Activated B cell treated with CpG ODN at 0.5 μM for 24 hours (primary cell): ENCODE data around the gene KCNK1. TPM values are rescaled to one million over a fixed set of nuclear protein-coding genes. Genes with fewer than 3 reads are reported as not detected.
"Not testable (repeated sequence)": the region's sequence is repeated elsewhere in the genome, so short reads cannot be mapped to it uniquely, and the experiment has no call there.

ENCODE experiments used
- ATAC-seq: fragments of 200-7000 bp; cut with Tn5 transposase; one replicate; pipeline ENCODE4 v1.10.0; 2021; ENCODE audit warnings: low read depth, mild to moderate bottlenecking, moderate library complexity
- CTCF ChIA-PET: fragments of 350-600 bp; sonication (Branson Sonifier 250); formaldehyde crosslinking; loops from one replicate; lab custom pipeline; 2021; ENCODE audit warnings: antibody characterized with exemption; lab: Charles Lee
- POLR2A ChIA-PET: fragments of 350-600 bp; sonication (Branson Sonifier 250); formaldehyde crosslinking; loops from one replicate; lab custom pipeline; 2021; ENCODE audit warnings: antibody characterized with exemption; lab: Charles Lee
- DNase-seq: peaks from one replicate; pipeline ENCODE4 v3.0.0; 2022
- H3K27ac Mint-ChIP-seq: one replicate; pipeline ENCODE4 v1.8.0; 2020; ENCODE audit warnings: mixed read lengths
- H3K27me3 Mint-ChIP-seq: one replicate; pipeline ENCODE4 v1.8.0; 2021; ENCODE audit warnings: mixed read lengths
- H3K36me3 Mint-ChIP-seq: one replicate; pipeline ENCODE4 v1.8.0; 2021; ENCODE audit warnings: low read depth, mixed read lengths
- H3K4me1 Mint-ChIP-seq: one replicate; pipeline ENCODE4 v1.8.0; 2021; ENCODE audit warnings: mixed read lengths
- H3K4me3 Mint-ChIP-seq: one replicate; pipeline ENCODE4 v1.8.0; 2020; ENCODE audit warnings: mild to moderate bottlenecking, mixed read lengths
- H3K9me3 Mint-ChIP-seq: one replicate; pipeline ENCODE4 v1.8.0; 2020; ENCODE audit warnings: mixed read lengths
- CTCF ChIP-seq: fragments of 200-600 bp; IDR thresholded peaks from one replicate; pipeline ENCODE4 v1.8.0; 2022; ENCODE audit warnings: antibody characterized with exemption, mild to moderate bottlenecking
- intact Hi-C: fragments of 100-400 bp; cut with micrococcal nuclease; formaldehyde crosslinking; loops from one replicate; pipeline ENCODE4 v1.15.1; 2024
- total RNA-seq: library from RNA; stranded (reverse); gene quantifications from 2 replicates; pipeline ENCODE4 v1.2.3, GENCODE V29; 2022

Gene KCNK1
- total RNA-seq, 1 donor from 2014 or later, result not detected

GRCh38 chr1:233681285-233681684, 67.4 kb downstream of the KCNK1 start:
- POLR2A ChIA-PET, result no interaction called here
- no peak for ATAC-seq
- CTCF ChIA-PET, result no interaction called here
- no peak for TF ChIP-seq CTCF
- DNase-seq, result no peak
- Mint-ChIP-seq H3K4me1 (no peaks in the 10 kb centered on the region), H3K27ac (no peak overlapping the region), H3K9me3 (no peaks in the 10 kb centered on the region), H3K36me3 (no peaks in the 10 kb centered on the region), H3K4me3 (no peak overlapping the region), H3K27me3 (peaks cover 3% of the 10 kb centered on the region)
- intact Hi-C loops, result no loop called here

GRCh38 chr1:233686653-233687052, 72.7 kb downstream of the KCNK1 start:
- CTCF ChIA-PET, H3K9me3 Mint-ChIP-seq, POLR2A ChIA-PET, H3K4me1 Mint-ChIP-seq, H3K36me3 Mint-ChIP-seq, H3K27me3 Mint-ChIP-seq, intact Hi-C loops, H3K4me3 Mint-ChIP-seq, H3K27ac Mint-ChIP-seq, ATAC-seq, DNase-seq: not testable (repeated sequence)

GRCh38 chr1:233689017-233689747, 75.3 kb downstream of the KCNK1 start:
- no peaks in the 10 kb centered on the region for H3K36me3 Mint-ChIP-seq
- DNase-seq, result no peak

GRCh38 chr1:233689748-233690254, 75.9 kb downstream of the KCNK1 start:
- Mint-ChIP-seq H3K36me3 (no peaks in the 10 kb centered on the region), H3K27me3 (no peaks in the 10 kb centered on the region), H3K4me3 (no peak overlapping the region), H3K27ac (no peak overlapping the region), H3K4me1 (no peaks in the 10 kb centered on the region), H3K9me3 (no peaks in the 10 kb centered on the region)
- DNase-seq (no peak), ATAC-seq (no peak)
- ChIA-PET POLR2A (no interaction called here), CTCF (no interaction called here)
- TF ChIP-seq CTCF, result no peak
- intact Hi-C loops, result no loop called here

More at GRCh38 chr1:233689017-233689747, 75.3 kb downstream of the KCNK1 start:
- Mint-ChIP-seq H3K4me3 (no peak overlapping the region), H3K4me1 (no peaks in the 10 kb centered on the region), H3K27ac (no peak overlapping the region), H3K9me3 (no peaks in the 10 kb centered on the region), H3K27me3 (no peaks in the 10 kb centered on the region)
- CTCF ChIA-PET, result no interaction called here
- POLR2A ChIA-PET, result no interaction called here
- ATAC-seq, result no peak
- intact Hi-C loops, result no loop called here
- no peak for TF ChIP-seq CTCF

- Mint-ChIP-seq H3K9me3 (no peaks in the 10 kb centered on the region), H3K36me3 (no peaks in the 10 kb centered on the region), H3K4me1 (no peaks in the 10 kb centered on the region), H3K27me3 (no peaks in the 10 kb centered on the region), H3K27ac (no peak overlapping the region), H3K4me3 (no peak overlapping the region)
- no peak for DNase-seq
- ATAC-seq, result no peak
- POLR2A ChIA-PET, result no interaction called here
- no peak for TF ChIP-seq CTCF
- intact Hi-C loops, result no loop called here
- CTCF ChIA-PET, result no interaction called here
Measured at GRCh38 chr1:233695901-233696300, 82.0 kb downstream of the KCNK1 start.
